Measurements from ENCODE around the gene CYP2A7.
"Not testable (repeated sequence)": the region's sequence is repeated elsewhere in the genome, so short reads cannot be mapped to it uniquely, and the experiment has no call there.

Gene CYP2A7

DNA sequence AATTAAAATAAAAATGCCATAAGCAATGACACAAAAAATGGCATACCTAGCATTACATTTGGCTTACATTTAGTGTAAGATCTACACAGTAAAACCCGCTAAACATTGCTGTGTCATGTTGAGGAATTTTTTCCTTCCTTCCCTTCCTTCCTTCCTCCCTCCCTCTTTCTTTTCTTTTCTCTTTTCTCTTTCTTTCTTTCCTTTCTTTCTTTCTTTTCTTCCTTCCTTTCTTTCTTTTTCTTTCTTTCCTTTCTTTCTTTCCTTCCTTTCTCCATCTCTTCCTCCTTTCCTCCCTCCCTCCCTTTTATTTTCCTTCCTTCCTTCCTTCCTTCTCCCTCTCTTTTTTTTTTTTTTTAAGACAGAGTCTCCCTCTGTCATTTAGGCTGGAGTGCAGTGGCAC is 43.6 kb downstream of the CYP2A7 start:
- DNase-seq, result not testable (repeated sequence)

DNA sequence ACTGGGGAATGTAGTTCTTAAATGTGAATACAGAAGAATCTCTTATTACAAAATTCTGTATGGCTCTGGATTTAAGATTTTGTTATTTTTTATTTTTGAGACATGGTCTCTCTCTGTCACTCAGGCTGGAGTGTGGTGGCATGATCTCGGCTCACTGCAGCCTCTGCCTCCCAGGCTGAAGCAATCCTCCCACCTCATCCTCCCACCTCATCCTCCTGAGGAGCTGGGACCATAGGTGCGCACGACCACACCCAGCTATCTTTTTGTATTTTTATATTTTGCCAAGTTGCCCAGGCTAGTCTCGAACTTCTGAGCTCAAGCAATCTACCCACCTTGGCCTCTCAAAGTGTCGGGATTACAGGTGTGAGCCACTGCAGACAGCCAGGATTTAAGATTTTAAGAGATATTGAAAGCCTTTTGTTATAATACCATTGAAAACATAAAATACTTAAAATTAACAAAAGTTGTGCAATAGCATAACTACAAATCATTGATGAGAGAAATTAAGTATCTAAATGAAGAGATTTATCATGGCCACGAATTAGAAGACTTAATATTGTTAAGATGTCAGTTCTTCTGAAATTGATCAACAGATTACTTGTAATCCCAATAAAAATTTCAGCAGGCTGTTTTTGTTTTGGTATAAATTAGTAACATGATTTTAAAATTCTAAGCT is 45.1 kb downstream of the CYP2A7 start:
- DNase-seq, result peak in 1 of 2 experiments; percentile 7

DNA sequence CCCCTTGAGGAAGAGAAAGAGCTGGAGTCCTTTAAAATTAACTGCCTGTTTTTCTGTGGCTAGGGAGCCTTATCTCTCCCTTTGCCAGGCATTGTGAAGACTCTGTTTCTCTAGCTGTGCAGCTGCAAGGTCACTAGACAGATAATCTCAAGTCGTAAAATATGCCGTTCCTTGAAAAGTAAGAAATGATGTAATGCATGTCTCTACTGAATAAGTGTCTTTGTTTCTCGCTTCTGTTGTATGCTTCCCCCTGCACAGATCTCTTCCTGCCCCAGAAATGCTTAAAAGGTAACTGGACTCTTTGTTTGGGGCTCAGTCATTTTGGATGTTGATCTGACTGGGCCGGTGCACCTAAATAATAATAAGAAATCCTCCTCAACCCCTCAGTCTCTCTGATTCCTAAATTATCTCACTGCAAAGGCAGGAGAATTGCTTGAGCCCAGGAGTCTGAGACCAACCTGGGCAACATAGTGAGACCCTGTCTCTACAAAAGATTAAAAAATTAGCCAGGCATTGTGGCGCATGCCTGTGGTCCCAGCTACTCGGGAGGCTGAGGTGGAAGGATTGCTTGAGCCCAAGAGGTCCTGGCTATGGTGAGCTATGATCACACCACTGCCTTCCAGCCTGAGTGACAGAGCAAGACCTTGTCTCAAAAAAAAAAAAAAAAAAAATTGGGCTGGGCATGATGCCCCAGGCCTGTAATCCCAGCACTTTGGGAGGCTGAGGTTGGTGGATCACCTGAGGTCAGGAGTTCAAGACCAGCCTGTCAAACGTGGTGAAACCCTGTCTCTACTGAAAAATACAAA is 48.1 kb downstream of the CYP2A7 start:
- DNase-seq, result not testable (repeated sequence)

DNA sequence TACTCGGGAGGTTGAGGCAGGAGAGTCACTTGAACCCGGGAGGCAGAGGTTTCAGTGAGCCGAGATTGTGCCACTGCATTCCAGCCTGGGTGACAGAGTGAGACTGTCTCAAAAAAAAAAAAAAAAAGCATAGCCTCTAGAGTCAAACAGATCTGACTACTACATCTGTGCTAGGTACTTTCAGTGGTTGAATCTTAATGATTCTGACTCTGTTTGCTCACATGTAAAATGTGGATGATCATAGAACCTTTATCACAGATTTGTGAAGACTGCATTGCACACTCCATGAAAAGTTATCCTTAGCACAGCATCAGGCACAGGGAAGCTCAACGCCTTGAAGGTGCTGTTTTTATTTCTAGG is 49.6 kb downstream of the CYP2A7 start:
- not testable (repeated sequence) for DNase-seq

DNA sequence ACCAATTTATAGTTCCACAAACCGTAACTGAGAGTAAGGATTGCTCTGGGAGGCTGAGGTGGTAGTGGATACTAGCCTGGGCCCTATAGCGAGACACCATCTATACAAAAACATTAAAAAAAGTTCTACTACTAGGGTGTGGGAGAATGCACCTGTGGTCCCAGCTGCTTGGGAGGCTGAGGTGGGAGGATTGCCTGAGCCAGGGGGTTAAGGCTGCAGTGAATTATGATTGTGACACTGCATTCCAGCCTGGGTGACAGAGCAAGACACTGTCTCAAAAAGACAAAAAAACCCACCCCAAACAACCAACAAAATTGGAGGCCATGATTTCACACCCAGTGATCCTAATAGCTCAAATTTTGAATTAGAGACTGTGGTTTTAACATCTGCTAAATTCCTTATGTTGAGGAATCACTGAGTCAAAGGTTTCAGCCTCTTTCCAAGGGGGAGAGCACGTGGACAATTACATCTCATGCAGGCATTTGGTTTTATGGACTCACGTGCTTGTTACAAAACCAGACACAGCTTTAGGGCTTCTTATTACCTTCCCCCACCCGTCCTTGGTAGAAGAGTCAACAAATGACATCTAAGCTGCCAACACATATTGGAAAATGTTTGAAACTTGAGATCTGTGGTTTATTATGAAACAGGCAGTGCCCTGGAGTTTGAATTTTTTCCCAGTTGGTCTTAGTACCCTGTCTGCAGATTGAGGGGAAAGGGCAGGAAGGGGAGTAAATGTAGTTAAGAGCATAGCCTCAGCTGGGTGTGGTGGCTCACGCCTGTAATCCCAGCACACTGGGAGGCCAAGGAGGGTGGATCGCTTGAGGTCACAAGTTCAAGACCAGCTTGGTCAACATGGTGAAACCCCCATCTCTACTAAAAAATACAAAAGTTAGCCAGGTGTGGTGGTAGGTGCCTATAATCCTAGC is 50.3 kb downstream of the CYP2A7 start:
- no peak for DNase-seq

DNA sequence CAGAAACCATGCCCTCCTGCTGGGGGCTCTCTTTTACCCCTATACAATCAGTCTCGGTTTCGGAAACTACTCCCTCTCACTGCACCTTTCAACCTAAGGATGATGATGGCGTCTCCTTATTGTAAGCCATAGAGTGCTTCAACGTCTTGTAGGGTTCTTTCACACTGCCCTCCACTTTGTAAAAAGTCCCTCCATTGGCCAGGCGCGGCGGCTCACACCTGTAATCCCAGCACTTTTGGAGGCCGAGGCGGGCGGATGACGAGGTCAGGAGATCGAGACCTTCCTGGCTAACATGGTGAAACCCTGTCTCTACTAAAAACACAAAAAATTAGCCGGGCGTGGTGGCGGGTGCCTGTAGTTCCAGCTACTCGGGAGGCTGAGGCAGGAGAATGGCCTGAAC is 51.3 kb downstream of the CYP2A7 start:
- DNase-seq, result not testable (repeated sequence)

DNA sequence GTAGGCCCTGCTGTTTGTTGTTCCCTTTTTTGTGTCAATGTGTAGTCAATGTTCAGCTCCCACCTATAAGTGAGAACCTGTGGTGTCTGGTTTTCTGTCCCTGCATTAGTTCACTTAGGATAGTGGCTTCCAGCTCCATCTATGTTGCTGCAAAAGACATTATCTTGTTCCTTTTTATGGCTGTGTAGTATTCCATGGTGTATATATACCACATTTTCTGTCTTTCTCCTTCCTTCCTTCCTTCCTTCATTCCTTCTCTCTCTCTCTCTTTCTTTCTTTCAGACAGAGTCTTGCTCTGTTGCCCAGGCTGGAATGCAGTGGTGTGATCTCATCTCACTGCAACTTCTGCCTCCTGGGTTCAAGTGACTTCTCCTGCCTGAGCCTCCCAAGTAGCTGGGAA is 52.8 kb downstream of the CYP2A7 start:
- DNase-seq, result no peak

DNA sequence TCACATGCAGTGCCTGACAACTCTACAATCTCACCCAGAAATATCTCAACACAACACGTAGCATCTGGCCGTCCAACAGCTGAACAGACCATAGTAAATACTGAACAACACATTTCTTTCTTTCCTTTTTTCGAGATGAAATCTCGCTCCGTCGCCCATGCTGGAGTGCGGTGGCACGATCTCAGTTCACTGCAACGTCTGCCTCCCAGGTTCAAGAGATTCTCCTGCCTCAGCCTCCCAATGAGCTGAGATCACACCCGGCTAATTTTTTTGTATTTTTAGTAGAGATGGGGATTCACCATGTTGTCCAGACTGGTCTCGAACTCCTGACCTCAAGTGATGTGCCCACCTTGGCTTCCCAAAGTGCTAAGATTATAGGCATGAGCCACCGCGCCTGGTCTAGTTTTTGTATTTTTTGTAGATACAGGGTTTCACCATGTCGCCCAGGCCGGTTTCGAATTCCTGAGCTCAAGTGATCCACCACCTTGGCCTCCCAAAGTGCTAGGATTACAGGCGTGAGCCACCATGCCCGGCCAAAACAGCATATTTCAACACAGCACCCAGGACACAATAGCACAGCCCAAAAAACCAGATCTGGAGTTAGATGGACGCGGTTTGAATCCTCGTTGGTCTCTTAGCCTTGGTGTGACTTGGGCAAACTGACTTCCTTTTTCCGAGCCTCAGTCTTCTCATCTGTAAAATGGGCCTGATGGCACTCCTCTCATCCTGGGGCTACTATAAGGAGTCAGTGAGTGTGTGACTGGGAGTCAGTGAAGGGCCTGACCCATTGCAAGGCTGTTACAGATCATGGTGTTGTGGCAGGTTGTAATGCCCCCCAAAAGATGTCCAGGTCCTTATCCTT is 54.4 kb downstream of the CYP2A7 start:
- no peak for DNase-seq

DNA sequence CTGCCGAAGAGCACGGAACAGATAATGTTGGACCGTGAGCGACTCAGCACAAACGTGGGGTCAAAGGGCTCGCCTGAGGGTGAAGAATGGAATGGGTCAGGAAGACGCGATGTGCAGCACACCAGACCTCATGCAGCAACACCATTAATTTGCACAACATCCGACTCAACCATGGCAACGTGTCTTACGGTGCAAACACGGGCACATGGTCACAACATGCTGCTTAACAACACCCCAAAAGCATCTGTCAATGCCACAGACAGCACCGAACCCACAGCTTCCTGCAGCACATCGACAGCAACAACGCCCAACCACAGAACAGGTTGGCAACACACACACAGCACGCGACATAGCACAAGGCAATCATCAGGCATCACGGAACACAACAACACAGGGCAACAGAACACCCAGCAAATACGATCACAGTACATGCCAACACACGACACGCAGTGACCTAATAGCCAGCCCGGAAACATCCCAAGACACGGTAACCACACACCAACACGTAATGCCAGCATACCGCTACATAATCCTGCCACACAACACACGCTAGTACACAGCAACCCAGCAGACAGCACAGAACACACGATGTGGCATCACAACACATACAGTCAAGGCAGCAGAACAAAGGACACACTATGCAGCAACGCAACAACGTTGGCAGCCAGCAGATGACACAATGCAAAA is 55.2 kb downstream of the CYP2A7 start:
- not testable (repeated sequence) for DNase-seq

DNA sequence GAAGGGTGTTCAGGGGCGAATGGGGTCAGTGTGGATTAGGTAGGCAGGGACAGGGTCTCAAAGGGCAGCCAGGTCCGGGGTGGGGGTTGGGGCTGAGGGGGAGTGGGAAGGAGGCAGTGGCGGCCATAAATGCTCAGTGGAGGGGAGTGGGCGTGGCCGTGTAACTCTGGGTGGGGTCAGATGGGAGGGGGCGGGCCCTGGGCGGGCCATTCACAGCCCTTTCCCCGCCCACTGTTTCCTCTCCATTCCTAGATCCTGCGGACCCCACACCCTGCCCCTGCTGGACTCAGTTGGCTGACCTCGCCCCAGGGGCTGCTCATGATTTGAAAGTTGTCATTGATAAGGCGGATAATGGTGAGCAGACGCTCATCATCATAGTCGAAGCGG is 55.7 kb downstream of the CYP2A7 start:
- DNase-seq, result peak in 1 of 2 experiments; percentile 19

DNA sequence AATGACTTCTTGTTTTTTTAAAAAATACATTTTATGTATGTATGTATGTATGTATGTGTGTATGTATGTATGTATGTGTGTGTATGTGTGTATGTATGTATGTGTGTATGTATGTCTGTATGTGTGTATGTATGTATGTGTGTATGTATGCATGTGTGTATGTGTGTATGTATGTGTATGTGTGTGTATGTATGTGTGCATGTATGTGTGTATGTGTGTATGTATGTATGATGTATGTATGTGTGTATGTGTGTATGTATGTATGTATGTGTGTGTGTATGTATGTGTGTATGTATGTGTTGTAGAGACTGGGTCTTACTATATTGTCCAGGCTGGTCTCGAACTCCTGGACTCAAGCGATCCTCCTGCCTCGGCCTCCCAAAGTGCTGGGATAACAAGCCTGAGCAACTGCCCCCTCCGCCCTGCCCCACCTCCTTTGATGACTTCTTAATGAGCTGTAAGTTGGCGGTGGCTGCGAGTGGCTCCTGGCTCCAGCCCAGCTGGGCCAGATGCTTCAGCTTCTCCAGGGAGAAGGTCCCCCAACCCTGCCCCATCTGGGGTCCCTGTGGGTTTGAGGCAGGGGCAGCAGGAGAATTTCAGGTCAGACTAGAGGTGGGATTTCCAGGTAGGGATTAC is 56.5 kb downstream of the CYP2A7 start:
- DNase-seq, result not testable (repeated sequence)
